ENCODE measurements around the gene GRAP.

- TF ChIP-seq CTCF (IDR thresholded peaks at IDR 0.05) (no peak), POLR2A (IDR thresholded peaks at IDR 0.05) (no peak)
Observed at GRCh38 chr17:18985475-18985874, 61.3 kb downstream of the GRAP start.

All from gastroesophageal sphincter (tissue), 3 donors.